ENCODE results near the gene TICAM2.

The TICAM2 gene

DNA sequence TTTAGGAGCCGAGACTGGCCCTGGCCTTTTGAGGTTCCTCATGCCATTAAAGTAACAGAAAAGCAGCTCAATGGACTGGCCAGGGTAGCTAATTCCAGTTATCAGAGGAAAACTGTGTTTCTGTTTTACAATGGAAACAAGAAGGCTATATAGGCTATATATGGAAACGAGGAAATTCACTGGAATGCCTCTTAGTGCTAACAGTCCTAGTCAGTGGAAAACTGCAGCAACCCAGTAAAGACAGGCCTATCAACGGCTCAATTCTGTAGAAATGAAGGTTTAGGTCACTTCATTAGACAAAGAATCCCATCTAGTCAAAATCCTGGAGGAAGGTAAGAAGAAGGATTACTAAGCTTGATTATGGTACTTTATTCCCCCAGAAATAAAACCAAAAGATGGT is 3.2 kb upstream of the TICAM2 start:
- no peak for DNase-seq

DNA sequence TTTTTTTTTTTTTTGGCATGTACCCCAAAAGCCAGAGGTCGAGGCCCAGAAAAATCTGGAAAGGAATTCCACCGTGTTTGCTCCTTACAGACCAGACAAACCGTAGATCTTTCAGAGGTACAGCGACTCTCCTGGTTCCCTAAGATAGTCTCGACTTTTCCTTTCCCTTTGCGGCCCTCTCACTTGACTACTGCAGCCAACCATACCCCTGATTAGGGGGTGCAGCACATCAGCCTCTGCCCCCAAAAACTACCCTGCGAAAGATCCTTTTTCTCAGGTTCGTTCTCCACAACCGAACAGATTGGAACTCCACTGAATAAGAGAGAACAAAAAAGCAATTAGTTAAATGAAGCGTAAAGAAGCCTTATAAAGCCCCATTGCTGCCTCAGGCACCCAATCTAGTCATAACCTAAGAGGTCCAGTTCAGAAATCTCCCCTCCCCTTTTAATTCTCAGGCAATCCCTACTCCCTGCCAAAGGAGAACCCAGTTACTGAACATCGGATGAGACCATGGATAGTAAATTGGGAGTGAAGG is 379 bp upstream of the TICAM2 start:
- no peak for DNase-seq

DNA sequence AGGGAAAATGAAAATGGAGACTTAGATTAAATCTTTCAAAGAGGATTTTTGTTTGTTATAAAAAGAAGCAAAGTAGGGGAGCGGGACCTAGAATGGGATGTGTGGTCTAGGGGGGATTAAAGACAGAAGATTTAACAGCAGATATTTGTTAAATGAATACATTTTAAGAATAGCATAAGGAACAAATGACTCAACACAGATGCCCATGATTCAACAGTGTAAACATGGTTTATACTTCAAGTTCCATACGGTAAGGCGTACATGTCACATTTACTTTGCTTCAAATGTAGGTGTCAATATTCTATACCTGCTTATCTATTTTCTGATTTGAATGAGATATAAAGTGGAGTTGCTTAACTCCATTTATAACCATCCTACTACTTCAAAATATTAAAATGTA is 1.5 kb downstream of the TICAM2 start:
- no peak for DNase-seq

DNA sequence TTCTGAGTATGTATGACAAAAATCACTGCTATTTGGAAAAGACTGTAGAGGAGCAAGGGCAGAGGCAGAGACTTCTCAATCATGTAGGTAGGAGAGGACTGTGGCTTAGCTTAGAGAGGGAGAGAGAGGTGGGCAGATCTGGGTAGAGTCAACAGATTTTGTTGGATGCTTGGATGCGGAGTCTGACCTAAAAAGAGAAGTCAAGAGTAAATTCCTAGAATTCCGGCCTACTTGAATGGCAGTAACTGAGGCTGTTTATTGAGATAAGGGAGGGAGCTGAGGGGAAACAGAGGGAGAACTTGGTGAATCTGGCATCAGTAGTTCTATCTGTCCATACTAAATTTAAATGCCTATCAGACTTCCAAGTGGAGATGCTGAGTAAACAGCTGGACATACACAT is 2.4 kb downstream of the TICAM2 start:
- DNase-seq = no peak

DNA sequence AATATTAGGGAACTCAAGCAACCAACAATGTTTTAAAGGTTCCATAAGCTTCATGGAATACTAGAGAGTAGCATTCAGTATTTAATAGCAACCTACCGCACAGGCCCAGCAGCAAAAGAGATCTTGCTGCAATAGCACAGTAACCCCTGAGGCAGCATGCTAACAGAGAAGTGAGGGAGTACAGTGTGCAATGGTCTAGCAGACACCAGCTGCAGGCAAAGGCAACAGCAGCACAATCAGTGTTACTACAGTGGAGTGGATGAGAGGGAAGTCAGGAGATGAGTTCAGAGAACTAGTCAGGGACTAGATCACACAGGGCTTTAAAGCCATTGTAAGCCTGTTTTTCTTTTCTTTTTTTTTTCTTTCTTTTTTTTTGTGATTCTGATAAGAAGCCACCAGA is 2.8 kb downstream of the TICAM2 start:
- DNase-seq = no peak

DNA sequence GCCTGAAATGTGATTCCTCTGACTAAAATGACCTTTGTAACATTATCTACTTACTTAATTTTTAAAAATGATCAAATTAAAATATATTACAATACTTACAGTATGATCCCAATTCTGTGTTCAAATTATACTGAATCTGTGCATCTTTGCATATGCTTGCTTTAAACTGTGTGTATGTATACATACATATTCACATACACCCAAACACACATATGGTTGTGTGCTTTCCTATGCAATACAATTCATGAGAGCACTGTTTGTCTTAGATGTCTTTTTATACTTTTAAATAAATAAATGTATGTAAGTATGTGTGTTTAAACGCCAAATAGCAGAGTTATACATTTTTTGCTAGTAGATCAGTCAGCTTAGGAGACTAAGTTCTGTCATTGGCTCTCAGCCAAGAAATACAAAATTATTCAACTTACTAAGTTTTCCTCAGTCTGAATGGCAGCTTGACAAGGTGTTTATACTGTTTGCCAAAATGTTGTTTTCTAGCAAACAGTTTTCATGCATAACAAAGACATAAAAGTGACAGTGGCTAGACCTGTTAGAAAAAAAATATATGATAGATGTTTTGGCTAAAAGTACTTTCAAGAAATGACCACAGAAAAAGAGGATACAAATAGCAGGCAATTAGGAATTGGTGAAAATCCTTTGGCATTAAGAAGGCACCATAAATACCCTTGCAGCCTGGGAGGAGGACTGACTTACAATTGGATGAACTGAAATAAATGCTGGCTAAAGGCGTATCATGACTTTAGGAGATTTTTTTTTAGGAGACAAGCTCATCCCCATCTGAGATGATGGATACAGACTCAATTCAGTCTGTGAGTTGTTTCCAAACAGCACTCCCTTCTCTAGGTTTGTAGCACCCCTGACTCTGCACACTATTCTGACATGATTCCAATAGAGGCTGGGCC is 7.9 kb downstream of the TICAM2 start:
- DNase-seq = no peak

DNA sequence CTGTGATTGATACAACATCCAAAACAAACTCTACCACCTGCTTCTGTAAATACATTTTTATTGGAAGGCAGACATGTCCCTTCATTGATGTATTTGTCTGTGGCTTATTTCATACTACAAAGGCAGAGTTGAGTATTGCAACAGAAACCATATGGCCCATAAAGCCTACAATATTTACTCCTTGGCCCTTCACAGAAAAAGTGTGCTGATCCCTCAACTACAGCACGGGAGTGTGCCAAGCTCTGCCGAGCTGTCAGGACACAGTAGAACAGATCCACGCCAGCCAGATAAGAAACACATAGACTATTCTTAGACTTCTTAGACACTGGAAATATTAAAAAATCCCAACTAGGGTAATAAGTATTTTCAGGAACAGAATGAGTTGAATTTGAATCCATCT is 13.2 kb downstream of the TICAM2 start:
- no peak for DNase-seq

DNA sequence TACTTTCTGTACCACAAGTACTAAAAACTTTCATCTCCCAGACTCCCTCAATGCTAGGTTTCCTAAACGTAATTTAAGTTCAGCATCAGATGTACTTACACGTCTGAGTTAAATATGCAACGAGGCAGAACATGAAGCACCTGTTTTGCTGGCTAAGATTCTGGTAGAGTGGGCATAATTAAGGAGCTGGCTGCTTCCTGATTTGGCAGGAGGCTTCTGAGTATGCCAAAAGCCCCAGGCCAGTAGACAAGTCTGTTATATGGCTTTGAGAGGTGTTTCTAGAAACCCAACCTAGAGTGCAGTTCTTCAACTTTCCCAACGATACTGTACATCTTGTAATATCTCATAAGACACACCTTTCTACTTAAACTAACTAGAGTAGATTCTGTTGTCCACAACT is 13.6 kb downstream of the TICAM2 start:
- DNase-seq = no peak

DNA sequence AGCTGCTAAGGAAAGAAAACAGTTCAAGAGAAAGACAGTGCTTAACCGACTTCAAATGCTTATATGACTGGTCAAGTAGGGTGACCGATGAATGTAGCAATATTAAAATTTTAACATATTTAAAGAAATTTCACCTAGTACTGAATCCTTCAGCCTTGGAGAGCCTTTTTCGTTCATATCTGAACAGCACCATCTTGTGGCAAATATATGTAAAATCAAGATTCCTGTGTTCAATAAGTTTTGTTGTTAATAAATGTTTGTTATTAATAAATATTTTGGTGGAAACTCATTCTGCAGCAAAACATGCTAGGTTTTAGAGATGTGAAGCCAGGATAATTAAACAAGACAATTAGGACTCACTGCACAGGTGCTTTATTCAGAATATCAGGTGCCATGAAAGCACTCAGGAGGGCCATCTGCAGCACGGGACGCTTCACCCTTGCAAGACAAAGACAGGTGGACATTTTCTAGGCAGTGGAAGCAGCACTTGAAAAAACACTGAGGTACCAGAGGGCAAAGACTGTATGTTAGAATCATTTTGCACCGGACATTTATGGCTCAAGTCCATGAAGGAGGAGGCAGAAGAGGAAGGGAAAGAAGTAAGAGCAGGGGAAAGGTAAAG is 15.6 kb downstream of the TICAM2 start:
- DNase-seq = no peak

DNA sequence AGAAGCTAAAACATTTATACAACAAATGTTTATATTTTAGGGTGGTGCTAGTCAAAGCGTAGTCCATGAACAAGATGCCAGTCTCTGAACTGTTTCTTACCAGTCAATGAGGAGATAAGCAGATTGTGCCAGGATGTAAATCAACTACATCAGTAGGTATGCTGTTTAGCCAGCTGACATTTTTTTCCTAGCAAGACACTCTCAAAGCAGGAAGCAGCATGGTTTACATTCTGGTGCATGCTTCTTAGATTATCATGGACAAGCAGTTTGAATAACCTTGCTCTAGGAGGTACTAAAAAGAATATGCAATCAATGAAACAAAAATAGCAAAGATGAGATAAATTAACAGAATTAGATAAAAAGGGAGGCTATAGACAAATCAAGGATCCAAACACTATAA is 17.0 kb downstream of the TICAM2 start:
- no peak for DNase-seq

DNA sequence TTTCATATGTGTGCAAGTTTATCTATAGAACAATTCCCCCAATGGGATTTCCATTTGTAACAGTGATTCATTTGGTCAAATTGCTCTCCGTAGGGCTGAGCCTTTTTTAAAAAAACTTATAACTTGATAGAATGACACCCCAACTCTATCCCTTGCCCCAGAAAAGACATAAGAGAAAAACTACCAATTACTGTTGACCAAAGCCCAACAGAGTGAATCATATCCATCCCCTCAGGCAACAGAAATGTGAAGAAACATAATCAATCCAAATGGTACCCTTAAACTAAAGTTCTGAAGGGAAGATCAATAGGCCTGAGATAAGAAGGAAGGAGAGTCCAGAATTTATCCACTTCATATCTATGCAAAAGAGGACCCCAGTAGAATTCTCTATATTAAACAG is 17.8 kb downstream of the TICAM2 start:
- DNase-seq = no peak

DNA sequence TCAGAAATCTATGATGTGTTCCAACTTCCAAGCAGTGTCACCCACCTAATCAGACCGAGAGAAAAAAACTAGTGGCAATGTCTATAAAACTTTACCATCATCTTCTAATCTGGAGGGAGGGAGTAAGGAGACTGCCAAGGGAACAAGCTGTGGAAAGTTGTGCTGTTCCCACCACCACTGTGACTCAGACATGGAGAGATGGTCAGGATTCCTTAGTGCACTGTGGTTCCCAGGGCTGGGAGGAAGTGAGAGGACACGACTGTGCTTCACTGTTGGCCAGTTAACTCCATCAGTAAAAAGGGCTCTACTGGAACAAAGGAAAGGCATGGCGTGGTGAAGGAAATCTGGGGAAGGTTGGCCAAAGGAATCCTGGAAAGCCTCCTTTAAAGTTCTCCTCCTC is 18.8 kb downstream of the TICAM2 start:
- peak; percentile 84 for DNase-seq

DNA sequence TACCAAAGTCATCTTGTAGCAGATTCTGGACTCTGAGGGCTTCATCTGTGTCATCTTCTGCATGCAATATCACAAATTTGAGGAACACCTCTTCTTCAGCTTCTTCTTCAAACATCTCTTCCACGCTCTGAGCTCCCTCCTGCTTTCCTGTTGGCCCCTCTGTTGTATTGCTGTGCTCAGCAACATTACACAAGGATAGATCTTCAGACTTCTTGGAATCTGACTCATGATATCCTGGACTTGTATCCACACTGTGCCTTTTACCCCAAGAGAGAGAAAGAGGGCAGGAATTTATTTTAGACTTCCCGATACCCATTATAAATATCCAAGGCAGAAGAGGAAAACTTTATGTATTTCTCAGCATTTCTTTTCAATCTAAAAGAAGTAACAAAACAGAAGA is 21.3 kb downstream of the TICAM2 start:
- DNase-seq = no peak

DNA sequence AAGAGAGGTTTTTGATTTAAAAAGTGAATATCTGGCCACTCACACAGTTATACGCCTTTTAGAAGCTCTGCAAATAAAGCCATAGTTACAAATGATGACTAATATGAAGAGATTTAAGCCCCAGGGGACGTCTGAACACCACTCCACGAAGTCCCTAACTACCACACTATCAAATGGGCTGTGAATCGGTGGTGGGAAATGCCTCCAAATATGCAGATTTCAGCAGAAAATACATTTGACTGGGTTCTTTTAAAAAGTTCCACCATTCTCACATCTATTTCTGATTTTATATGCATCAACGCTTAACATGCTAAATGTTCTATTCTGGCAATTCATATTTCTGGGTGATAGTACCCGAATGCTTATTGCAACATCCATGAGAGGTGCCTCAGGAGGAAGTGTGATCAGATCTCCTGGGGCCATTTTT is 22.5 kb downstream of the TICAM2 start:
- no peak for DNase-seq

DNA sequence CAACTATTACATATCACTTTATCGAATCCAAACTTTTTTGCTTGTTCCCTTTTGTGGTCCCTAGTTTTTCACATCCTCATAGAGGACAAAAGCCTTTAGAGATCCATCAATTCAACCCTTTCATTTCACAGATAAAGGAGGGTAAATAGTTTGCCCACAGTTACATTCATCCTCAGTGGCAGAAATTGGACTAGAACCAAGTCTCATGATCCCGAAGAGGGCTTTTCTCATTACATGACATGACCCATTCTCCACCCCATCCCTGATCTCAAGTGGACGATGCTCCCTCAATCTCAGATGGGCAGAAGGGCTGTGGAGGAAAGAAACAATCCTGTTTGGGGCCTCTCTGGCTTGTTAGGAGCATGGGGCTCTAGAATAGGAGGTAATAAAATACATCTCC is 23.1 kb downstream of the TICAM2 start:
- no peak for DNase-seq

DNA sequence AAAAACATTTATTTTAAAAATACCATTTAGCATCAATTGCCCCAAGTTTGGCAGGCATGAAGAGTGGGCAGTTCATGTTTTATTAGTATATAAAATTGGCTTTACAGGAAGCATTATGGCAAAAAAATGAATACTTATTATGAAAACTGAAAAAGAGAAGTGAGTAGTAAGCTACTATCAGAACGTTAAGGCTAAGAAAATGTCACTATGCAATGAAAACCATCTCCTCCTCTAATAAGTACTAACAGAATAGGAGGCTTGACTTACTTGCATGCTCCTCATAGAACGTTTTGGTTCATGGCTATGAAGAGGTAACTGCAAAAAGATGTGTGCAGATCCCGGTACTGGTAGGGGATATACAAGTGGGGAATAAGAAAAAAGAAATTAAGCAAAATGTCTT is 23.6 kb downstream of the TICAM2 start:
- DNase-seq = no peak

DNA sequence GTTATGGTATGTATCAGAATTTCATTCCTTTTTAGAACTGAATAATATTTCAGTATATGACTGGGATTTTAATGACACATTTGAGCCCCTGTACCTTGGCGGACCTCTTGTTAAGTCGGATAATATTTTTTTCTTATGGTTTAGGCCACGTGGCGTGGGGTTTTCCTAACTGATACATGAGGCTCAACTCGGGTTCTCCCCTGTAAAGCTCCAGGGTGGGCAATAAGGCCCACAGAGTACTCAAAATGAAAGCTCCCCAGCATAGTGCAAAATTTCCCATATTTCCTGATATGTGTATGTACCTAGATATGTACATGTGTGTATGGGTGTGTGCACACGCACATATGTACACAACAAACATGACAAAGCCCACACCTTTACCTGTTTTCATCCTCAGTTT is 24.5 kb downstream of the TICAM2 start:
- DNase-seq = no peak

DNA sequence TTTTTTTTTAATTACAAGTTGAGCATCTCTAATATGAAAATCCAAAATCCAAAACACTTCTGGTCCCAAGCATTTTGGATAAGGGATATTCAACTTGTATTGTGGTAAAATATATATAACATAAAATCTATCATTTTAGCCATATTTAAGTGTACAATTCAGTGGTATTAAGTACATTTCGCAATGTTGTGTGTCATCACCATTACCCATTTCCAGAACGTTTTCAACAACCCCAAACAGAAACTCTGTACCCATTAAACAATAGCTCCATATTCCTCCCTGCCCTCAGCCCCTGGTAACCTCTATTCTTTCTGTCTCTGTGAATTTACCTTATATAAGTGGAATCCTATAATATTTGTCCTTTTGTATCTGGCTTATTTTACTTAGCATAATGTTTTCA is 24.9 kb downstream of the TICAM2 start:
- DNase-seq = no peak

DNA sequence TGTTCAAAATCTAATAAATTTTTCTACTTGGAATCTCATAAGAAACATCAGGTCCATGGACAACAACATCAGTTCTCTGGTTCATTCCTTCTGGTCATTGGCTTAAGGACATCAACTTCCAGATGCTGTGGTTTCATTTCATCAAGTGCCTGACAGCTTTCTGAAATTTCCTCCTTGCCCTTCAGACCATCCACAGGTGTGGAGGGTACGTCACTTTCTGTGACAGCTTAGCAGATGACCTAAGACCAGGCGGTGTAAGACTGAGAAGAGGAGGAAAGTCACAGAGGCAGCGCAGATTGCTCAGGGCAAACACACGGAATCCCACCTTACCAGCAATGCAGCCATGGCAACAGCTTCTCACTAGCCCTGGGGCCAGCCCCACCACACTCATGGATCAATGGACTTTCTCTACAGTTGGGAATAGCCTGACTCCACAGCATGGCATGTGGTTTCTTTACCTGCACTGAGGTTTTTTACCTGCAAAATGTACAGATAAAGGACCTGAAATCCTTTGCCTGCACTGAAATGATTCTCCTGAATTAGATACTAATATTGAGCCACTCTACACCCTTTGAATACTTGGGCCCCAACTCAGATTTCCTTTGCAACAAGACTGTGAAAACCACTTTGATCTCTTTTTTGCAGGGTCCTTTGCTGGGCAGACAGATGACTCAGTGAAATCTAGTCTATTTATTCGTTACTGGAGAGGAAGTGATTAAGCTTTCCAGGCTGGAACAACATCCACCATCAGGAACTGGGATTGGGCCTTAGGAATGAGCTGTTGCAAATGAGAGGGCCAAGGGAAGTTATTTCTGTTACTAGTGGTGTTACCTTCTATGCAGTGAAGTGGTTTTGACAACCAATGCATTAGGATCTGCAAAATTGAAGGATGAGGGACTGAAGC is 26.9 kb downstream of the TICAM2 start:
- peak; percentile 41 for DNase-seq

DNA sequence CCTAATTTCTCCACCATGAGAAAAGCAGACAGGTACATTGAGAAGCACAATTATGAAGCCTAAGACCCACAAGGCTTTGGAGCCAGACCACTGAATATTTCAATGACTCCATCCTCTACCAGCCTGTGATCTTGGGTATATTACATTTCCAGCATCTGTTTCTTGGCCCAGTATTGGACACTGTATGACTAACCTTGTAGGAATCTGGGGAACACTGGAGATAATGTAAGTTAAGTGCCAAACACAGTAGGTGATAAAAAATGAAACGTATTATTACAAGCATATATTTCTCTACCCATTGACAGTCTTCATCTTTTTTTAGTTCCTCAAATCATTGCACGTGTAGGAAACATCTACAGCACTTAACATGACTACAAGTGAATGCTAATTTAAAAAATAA is 29.1 kb downstream of the TICAM2 start:
- peak; percentile 80 for DNase-seq

DNA sequence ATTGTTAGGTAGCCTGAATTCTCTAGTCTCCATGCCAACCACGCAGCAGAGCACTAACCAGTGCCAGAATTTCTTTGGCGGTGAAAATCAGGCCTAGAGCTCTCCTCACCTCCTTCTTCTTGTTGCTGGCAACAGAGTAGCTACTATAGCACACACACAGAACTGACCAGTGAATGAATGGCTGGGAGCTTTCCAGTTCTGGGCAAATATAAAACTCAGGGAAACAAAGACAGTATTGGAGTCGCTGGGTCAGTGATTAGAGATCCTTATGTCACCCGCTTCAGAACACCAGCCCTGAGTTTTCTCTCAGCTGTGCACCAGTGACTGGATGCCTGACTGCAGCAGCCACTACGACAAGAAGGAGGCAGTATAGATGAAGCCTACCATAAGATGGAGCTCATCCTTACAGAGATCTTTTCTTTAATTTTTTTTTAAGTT is 30.8 kb downstream of the TICAM2 start:
- no peak for DNase-seq

DNA sequence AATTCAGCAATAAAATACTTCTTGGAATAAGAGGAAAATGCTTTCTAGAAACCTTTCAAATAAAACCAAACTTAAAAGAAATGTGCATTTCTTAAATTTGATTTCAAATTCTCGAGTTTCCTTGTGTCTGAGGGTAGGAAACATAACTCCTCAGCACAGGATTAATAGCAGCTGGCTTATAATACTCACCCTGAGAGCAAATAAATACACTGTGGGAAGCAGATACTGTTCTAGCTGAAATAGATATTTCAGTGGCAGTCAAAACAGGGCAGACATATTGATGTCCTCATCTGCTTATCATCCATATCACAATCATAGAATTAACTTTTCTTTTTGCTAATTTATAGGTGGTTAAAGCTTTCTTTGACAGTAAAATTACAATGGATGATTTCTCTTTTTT is 33.6 kb downstream of the TICAM2 start:
- no peak for DNase-seq

DNA sequence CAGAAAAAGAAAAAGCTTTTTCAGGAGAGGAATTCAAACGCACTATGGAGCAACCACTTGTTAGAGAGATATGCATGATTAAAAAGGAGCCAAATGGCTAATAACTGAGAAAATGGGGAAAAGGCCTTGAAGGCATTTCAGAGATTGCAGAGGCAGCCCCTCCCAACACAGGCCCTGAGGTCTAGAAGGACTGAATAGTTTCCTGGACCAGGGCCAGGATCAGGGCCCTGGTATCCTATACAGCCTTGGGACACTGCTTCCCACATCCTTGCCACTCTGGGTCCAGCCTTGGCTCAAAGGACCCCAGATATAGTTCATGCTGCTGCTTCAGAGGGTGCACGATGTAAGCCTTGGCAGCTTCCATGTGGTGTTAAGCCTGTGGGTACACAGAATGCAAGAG is 37.0 kb downstream of the TICAM2 start:
- DNase-seq = no peak
